Coronary artery (tissue), 2 donors: ENCODE results near the gene RASGRP3.

Experiments used
- DNase-seq: peaks from one replicate; pipeline ENCODE4 v3.0.0-alpha.2; 2017; ENCODE audit warnings: low spot score
- H3K27ac ChIP-seq, 2 donors: fragments of 200-600 bp; sonication (generic); one replicate each; pipeline ENCODE4 v1.5.1; 2016 to 2019
- H3K4me3 ChIP-seq: fragments of 200-600 bp; sonication (generic); 2 replicates; pipeline ENCODE4 v1.5.1; 2016; ENCODE audit warnings: mild to moderate bottlenecking, moderate library complexity
- TF ChIP-seq, protein P1 (sequence below): fragments of 200-600 bp; sonication (generic); IDR thresholded peaks from one replicate; pipeline ENCODE4 v1.5.1; 2019; ENCODE audit warnings: antibody characterized with exemption

The RASGRP3 gene

DNA sequence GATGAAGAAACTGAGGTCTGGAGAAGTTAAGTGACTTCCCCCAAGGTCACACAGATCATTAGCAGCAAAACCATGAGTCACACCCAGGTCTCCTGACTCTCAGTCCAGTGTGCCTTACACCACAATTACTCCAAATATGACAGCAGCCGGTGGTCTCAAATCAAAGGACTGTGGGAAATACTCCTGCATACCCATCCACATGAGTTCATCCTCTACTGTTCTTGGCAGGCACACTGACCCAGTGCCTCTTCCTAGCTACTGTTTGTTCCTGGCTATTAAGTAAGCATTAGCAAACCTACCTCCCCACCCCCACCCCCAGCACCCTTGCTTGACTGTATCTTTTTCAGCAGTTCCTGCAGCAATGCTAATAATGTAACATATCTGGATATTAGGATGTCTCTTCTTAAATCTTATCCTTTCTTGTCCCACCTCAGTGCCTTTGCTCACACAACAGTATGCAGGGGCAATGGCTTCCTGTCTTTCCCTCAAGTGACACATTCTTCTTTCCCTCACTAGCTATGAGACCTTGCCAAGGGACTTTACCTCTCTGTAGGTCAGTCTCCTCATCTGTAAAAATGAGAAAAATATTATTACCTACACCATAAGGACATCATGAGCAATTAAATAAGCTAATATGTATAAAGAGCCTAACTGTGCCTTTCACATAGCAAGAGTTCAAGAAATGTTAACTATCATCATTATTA lies 76.5 kb downstream of the RASGRP3 start:
- TF ChIP-seq, protein P1, sequence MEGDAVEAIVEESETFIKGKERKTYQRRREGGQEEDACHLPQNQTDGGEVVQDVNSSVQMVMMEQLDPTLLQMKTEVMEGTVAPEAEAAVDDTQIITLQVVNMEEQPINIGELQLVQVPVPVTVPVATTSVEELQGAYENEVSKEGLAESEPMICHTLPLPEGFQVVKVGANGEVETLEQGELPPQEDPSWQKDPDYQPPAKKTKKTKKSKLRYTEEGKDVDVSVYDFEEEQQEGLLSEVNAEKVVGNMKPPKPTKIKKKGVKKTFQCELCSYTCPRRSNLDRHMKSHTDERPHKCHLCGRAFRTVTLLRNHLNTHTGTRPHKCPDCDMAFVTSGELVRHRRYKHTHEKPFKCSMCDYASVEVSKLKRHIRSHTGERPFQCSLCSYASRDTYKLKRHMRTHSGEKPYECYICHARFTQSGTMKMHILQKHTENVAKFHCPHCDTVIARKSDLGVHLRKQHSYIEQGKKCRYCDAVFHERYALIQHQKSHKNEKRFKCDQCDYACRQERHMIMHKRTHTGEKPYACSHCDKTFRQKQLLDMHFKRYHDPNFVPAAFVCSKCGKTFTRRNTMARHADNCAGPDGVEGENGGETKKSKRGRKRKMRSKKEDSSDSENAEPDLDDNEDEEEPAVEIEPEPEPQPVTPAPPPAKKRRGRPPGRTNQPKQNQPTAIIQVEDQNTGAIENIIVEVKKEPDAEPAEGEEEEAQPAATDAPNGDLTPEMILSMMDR = no peak
- H3K4me3 ChIP-seq = no peak overlapping the region
- no peak for DNase-seq
- peak overlapping the region in 1 of 2 donors; percentile 26 for H3K27ac ChIP-seq

- no peak for DNase-seq
- H3K4me3 ChIP-seq = no peak overlapping the region
- peak overlapping the region; percentile 26 to 40 for H3K27ac ChIP-seq
- TF ChIP-seq, protein P1 = no peak
These were observed 79.2 kb downstream of the RASGRP3 start for GRCh38 chr2:33555681-33556080.

DNA sequence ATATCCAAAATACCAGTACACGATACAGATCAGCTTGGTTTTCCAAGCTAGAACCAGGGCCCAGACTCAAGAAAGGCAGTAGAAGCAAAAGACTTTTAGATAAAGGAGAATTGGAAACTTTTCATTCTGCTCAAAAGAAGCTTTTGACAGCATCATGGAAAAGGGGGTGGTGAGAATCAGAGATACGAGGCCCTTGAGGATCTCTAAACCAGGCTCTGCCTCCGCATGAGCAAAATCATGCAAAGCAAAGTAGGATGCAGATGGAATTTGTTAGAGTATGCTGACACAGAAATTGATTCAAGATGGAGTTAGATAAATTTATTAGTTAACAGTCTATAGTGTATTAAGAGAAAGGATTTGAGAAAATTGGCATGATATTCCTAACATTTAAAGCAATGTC lies 82.9 kb downstream of the RASGRP3 start:
- TF ChIP-seq, protein P1 = no peak
- H3K27ac ChIP-seq = no peak overlapping the region
- DNase-seq = no peak
- no peak overlapping the region for H3K4me3 ChIP-seq

DNA sequence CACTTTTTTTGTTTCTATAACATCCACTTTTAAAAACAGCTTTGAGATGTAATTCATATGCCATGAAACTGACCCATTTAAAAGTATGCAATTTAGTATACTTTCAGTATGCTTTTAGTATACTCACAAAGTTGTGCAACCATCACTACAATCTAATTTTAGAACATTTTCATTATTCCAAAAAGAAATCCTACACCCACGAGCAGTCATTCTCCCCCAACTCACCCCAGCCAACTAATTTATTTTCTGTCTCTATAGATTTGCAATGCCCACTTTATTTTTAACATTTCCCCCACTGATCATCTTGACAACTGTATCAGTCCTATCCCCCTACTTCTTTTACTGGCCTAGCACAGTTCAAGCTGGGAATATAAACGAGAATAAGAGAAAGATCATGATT lies 83.6 kb downstream of the RASGRP3 start:
- TF ChIP-seq, protein P1 = no peak
- no peak overlapping the region for H3K27ac ChIP-seq
- H3K4me3 ChIP-seq = no peak overlapping the region
- no peak for DNase-seq

DNA sequence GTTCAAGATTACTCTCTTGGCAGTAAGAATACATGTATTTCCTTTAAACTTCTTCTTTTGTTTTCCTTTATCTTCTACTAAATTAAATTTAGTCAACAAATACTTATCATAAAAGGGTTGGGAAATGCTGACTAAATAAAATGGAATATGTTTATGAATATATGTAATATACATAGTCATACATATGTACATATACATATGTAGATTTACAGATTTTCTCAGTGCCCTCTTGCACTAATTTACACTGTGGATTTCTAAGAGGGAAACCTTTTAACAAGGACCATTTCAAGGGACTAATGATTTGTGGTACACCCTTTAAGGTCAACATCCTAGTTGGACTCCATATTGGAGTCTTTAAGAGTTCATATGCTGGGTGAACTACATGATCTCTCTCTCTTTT lies 85.4 kb downstream of the RASGRP3 start:
- DNase-seq = no peak
- Histone ChIP-seq H3K27ac (no peak overlapping the region), H3K4me3 (no peak overlapping the region)
- TF ChIP-seq, protein P1 = no peak

- Histone ChIP-seq H3K4me3 (no peak overlapping the region), H3K27ac (no peak overlapping the region)
- no peak for DNase-seq
- TF ChIP-seq, protein P1 = no peak
These were observed 94.2 kb downstream of the RASGRP3 start for GRCh38 chr2:33570681-33571080.

DNA sequence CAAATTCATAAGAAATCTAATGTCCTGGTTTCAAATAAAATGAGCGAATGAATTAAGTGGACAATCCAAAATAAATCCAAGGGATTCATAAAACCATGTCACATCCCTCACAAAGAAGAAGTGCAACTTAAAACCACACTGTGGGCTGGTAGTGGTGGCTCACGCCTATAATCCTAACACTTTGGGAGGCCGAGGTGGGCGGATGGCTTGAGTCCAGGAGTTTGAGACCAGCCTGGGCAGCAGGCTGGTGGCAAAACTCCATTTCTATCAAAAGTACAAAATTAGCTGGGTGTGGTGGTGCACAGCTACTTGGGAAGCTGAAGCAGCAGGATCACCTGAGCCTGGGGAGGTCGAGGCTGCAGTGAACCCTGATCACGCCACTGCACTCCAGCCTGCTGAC lies 97.2 kb downstream of the RASGRP3 start:
- H3K27ac ChIP-seq = no peak overlapping the region
- DNase-seq = no peak
- no peak overlapping the region for H3K4me3 ChIP-seq
- TF ChIP-seq, protein P1 = no peak
